GM19328 (cell line): ENCODE measurements around the gene FBXO38.

Experiments
- ATAC-seq: cut with Tn5 transposase; IDR thresholded peaks from one replicate; pipeline ENCODE4 v1.9.1; 2021; ENCODE audit warnings: mild to moderate bottlenecking, moderate library complexity; ENCODE audit not compliant: unreplicated experiment

The FBXO38 gene

GRCh38 chr5:148471379-148471778 is 87.6 kb downstream of the FBXO38 start:
- no peak for ATAC-seq

DNA sequence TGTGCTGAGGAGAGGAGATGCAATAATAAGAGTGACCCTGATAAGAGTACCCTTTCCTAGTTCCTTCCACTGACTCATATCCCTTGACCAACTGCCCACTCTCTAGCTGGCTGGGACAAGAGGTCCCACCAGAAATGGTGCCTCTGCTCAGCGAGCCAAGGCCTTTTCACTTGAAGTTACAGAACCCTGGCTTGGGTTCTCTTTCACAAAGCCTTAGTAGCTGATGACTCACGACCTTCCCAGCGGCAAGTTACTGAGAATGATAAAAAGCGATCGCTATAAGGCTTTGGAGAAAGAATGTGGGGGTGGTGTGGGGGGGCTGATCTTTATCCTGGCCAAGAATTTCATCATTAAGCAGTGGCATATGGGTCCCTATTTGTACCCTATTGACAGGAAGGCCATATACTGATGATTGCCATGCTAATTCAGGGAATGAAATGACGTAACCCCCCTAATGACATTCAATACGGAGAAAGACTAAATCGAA is 90.3 kb downstream of the FBXO38 start:
- ATAC-seq: no peak

DNA sequence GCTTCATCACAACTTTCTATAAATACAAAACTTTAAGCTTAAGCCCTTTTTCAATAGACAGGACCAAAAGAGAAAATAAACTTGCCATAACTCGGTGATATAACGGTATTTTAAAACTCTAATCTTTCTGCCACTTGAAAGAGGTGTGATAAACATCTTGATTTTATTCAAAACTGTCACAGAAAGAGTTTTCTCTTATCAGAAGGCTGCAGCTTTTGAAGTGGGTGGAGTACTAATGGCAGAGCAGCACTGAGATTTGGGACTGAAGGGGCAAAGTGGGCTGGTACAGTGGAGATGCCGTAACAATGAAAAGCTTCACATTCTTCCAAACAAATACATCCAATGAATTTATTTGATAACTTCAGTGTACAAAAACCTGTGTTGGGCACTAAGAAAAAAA is 92.5 kb downstream of the FBXO38 start:
- ATAC-seq: no peak

- ATAC-seq: no peak
Observed at GRCh38 chr5:148477429-148477828, 93.7 kb downstream of the FBXO38 start.

DNA sequence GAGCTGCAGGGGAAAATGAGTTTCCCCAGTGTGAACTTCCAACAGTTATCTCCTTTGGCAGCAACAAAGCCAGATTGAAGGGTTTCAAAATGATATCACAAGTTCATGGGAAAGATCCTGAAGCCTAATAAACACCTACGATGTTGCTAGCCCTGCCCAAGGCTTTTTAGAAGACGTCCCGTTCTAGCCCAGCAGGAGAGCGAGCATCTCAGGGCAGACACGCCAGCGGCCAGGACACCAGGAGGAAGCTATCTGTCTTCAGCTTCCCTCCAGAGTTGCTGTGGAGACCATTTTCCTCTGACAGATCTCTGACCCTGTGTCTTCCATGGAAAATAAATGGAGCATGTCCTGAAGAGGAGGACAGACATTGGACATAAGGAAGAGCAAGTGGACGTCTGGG is 98.4 kb downstream of the FBXO38 start:
- ATAC-seq: no peak

DNA sequence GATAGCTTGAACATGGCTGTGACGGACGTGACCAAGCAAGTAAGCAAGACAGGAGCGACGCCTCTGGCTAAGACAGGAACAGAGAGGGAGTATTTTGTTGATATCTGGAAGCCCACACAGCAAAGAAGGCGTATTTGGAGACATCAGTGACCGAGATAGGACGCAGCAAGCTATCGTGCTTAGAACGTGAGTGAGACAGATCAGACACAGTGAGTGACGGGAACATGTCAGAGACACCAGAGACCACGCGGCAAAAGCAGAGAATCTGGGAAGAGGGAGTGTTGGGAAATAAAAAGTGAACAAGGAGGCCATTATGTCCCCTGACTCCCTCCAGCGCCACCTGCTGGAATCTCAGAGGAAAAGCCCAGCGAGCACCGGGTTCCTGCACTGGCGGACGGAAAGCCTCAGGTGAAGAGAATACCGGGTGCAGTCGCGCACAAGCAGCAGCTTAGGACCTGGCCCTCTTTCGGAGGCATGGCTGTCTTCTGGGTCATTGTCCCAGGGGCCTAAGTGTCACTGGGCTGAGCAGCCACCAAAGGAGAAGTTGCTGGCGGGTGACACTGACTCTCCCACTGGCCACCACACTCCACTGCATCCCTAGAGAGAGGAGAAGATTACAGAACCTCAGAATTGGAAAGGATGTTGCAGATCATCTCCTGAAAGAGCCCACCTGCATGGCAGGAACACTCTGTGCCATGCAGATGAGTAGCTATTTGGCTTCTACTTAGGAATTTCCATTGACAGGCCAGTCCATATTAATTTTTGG is 99.1 kb downstream of the FBXO38 start:
- peak; percentile 87 for ATAC-seq

DNA sequence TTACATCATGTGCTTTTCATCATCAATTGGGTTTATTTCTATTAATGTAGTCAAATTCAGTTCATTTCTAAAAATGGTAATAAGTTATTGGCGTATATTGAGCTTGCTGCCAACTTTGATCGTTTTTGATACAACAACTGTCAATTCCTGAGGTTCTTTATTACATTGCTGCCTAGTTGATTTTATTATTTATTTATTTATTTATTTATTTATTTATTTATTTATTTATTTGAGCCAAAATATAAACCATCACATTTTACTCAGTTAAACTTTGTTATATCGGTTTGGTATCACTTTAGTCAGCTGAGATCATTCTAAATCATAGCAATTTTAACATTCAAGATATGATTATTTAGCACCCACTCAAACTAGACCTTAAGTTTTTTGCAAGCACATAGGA is 100.0 kb downstream of the FBXO38 start:
- ATAC-seq: no peak

DNA sequence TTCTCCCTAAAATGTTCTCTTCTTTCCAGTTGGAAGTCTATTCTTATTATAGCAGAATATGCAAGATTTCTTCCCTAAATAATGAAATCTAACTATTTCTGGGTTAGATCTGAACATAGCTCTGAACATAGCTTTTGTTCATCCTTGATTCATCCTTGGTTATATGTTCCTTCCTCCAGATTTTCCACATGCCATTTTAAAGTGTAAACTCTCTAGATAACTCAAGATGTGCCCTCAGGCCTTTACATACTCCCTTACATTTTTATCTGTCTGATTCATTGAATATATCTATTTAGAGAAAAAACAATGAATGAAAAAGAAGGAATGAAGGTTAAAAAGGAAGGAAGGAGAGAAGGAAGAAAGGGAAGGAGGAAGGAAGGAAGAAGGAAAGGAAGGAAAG is 100.9 kb downstream of the FBXO38 start:
- no peak for ATAC-seq

DNA sequence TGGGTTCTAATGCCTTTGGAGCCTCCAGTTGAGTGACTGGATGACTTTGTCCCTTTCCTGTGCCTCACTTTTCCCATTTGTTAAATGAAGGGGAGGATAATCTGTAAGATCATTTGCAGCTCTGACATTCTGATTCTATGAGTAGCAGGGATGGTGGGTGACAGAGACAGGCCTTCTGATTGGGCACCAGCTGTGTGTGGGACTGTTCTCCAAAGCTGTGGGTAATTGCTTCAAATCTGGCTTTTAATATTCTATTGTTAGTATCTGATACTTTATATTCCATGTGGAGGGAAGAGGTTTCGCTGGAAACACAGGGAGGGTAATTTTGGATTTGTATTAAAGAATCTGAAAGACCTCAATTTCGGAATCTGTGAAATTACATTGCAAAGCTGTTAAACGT is 102.7 kb downstream of the FBXO38 start:
- no peak for ATAC-seq

GRCh38 chr5:148488757-148489156 is 105.0 kb downstream of the FBXO38 start:
- ATAC-seq: no peak

DNA sequence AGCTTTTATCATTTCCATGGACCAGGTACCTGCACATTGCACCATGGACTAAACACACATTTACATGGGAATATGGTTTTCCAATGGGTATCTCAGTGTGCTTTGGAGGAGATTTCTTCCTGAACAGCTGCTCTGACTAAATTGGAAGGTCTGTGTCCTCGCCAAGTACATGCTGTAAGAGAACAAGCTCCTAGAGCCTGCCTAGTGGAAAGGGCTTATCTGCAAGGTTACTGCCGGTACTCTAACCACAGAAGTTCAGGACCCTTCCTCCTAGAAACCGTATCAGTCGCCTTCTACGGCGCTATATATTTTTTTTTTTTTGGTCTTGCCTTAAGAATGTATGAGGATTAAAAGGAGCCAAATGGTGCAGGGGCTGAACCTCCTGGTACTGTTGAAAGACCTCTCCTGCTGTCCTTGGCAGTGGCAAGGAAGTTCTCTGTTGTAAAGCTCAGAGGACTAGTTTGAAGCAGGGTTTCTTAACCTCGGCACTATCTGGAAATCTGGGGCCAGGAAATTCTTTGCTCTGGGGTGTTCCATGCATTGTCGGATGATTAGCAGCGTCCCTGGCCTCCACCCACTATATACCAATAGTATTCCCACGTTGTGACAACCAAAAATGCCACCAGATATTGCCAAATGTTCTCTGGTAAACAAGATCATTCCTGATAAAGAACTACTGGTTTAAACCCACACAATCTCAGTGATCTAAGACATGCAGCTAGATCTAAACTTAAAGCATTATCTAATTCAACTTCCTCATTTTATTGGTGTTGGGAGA is 107.4 kb downstream of the FBXO38 start:
- ATAC-seq: no peak

- ATAC-seq: no peak
Observed at GRCh38 chr5:148491793-148492184, 108.0 kb downstream of the FBXO38 start.

DNA sequence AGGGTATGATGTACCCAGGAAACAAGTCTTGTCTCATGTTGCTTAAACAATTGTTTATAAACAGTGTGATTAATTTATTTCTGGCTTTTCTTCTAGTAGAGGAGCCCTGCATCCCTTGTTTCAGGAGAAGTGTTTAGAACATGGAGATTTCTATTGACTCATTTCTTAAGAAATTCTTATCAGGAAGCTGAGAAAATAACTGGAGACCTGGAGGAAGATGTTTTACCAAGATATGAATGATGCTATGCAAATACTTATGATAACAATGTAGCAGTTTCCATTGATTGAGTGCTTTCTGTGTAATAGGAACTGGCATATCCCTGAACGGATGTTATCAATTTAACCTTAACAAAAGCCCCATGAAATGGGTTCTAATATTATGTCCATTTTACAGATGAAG is 108.6 kb downstream of the FBXO38 start:
- ATAC-seq: no peak
